Activated T-cell treated with anti-CD3 and anti-CD28 coated beads, Interleukin-2, amount 50 U/mL, for 48 hours (primary cell): ENCODE results near the gene CDH24.

Experiments
- DNase-seq, 2 experiments: peaks; one replicate each; pipeline ENCODE4 v3.0.0-alpha.2; 2020

The CDH24 gene

DNA sequence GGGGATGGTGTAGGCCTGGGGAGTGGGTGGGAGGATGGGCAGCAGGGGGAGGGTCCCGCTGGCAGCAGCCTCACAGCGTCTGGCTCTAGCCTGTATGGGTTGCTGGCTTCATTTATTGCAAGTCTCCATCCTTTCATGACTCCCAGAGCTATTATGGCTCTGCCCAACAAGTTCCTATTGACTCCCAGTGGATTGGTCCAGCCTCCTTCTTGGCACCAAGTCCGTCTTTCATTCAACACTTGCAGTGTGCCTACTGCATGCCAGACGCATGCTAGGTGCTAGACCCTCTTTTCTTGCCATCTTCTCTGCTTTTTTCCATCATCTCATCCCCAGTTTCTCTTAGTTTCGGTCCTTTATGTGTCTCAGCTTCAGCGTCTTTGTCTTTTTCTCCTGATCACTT lies 14.2 kb downstream of the CDH24 start:
- no peak for DNase-seq

DNA sequence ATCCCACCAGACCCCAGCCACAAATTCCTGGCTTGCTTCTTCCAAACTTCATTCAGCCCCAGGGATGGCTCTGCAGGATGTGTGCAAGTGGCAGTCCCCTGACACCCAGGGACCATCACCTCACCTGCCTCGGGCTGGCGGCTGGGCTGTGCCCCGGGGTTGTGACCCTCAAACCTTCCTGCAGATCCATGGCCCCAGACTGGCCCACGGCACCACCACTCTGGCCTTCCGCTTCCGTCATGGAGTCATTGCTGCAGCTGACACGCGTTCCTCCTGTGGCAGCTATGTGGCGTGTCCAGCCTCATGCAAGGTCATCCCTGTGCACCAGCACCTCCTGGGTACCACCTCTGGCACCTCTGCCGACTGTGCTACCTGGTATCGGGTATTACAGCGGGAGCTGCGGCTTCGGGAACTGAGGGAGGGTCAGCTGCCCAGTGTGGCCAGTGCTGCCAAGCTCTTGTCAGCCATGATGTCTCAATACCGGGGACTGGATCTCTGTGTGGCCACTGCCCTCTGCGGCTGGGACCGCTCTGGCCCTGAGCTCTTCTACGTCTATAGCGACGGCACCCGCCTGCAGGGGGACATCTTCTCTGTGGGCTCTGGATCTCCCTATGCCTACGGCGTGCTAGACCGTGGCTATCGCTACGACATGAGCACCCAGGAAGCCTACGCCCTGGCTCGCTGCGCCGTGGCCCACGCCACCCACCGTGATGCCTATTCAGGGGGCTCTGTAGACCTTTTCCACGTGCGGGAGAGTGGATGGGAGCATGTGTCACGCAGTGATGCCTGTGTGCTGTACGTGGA lies 15.0 kb downstream of the CDH24 start, which contains the start of gene PSMB11:
TSS of gene PSMB11 (plus strand) at position 51 of the 804 bp plus-strand sequence. CDS start at position 65, 14 bp downstream.
- no peak for DNase-seq

DNA sequence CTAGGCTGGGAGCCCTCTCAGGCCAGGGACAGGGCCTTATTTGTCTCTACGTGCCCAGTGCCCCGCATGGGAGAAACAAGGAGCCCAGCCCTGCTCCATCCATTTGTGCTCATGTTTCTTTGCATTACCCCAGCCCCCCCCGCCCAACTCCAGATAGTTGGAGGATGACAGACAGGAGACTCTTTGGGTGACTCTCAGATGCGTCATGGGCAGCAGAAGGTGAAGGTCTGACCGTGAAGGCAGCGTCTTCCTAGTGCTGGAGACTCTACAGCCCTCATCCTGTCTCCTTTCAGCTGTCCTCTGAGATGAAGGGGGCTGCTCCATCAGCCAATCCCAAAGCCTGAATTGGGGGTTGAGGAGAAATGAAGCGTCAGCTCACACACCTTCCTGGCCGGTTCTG lies 15.6 kb downstream of the CDH24 start:
- DNase-seq, result no peak

DNA sequence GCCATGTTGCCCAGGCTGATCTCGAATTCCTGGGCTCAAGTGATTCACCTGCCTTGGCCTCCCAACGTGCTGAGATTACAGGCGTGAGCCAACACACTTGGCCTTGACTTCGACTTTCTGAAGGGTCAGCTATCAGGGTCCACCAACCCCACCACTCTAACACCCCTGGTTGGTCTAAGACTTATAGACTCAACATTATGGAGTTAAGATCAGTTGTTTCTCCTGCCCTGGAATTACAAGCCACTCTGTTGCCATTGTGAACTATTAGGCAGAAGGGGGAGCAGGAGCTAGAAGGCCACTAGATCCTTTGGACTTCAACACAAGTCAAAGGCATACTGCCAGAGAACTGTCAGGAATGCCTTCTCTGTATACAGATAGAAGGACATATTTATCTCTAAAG lies 17.2 kb downstream of the CDH24 start:
- DNase-seq, result no peak

DNA sequence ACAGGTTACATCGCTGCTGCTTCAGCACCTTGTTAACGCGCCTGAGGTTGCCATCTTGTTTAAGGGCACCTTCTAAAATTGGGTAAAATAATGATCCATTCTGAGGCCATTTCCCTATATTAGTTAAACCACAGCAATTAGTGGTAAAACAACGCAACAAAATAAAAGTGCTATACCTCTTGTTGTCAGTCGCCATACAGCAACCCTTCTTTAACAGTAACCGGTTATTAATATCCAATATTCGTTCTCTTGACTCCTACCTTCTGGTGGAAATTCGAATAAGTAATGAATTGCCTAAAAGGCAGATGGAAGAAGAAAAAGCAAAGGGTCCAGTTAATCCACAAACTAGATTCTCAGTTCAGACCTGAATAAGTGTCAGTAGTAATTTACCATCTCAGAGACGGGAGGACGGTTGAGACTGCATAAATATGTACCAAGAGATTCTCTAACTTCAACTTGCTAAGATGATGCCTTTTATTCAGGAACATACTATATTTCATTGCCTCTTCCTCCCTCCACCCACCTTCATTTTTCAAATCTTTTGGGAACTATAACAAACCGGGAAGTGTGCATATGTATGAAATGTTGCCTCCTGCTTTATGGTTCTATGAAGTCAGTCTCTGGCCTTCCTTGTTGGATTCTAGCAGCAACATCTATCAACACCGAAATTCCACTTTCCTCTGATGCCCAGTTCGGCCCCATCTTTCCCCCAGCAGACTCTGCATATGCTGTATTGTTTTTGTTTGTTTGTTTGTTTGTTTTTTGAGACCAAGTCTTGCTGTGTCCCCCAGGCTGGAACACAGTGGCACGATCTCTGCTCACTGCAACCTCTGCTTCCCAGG lies 21.8 kb downstream of the CDH24 start:
- no peak for DNase-seq

DNA sequence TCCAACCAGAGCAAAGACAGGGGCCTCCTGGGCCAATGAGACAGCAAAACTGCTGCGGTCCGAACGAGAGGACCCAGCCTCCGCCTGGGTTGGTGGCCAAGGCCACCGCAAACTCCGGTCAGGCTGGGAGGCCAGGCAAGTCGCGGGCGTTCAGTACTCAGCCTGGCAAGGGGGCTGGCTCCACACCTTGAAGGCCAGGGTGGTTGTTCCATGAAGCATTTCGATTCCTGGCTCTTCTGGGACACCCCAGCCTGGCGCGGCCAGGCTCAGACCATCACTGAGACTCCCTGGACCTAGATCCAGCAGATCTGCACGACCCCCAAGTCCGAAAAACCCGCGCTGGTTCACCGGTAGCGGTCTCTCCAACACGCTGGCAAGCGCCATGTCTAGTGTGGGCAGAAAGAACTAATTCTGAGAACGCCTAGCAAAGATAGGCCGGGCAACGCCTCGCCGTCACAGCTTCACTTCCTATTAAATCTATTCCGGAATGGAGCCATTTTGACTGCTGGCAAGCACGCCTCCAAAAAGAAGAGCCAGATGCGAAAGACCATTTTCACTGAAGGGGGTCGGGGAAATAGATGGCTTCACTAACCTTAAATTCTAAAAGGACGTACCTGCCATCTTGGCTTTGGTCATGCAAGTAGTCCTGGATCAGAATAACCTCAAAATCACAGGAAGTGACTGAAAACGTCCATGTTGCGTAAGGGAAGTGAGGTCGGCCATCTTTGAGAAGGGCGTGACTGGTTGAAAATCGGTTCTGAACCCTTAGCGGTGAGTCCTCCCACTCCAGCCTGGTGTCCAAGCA lies 22.6 kb downstream of the CDH24 start, which contains the start of gene PSMB5:
TSS of gene PSMB5 (minus strand) at position 403 of the 805 bp plus-strand sequence. CDS start at position 384, 19 bp downstream.
- DNase-seq, result peak; percentile 88 to 89

DNA sequence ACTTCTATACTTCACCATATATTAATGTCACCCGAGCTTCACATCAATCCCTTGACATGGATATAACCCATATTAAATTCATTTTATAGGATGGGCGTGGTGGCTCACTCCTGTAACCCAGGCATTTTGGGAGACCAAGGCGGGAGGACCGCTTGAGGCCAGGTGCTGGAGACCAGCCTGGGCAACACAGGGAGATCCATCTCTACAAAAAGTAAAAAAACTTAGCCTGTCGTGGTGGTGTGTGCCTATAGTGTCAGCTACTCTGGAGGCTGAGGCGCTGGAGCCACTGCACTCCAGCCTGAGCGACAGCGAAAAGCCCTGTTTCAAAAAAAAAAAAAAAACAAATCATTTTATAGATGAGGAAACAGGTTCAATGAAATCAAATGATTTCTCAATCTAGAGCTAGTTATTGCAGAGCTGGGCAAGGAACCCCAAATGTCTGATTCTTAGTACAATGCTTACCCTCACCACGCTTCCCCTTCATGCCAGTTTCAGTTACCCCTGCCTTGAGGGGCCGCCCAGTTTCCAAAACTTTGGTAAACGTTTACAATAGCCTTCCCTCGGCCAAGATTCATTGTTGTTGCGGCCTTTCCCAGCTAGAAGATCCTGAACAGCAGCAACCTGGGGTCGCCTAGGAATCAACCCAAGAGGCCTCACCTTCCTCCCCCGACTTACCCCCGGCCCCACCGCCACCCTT lies 23.4 kb downstream of the CDH24 start:
- no peak for DNase-seq

DNA sequence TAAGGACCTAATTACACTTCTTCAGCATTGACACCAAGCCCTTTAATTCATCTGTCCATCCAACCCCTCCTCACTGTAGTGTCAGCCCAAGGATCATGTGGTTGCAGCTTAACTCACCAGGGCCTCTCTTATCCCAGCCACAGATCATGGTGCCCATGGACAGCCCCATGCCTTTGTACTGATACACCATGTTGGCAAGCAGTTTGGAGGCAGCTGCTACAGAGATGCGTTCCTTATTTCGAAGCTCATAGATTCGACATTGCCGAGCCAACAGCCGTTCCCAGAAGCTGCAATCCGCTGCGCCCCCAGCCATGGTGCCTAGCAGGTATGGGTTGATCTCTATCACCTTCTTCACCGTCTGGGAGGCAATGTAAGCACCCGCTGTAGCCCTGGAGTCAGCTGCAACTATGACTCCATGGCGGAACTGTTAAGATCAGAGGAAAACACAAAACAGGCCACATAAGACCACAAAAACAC lies 24.0 kb downstream of the CDH24 start:
- no peak for DNase-seq

DNA sequence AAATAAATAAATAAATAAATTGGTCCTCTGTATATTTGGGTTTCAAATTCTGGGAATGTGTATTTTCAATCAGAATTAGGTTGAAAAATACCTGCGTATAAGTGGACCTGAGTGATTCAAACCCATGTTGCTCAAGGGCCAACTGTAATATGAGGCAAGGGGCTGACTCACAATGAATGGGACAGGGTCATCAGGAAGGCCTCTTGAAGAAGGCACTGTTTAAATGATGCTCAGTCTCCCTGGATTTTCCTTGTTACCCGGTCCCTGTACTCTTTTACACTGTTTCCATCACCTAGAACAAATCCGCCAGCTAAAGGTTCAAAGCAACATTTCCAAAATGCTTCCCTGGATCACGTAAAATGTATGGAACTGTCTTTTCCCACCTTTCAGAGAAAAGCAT lies 26.4 kb downstream of the CDH24 start:
- no peak for DNase-seq

DNA sequence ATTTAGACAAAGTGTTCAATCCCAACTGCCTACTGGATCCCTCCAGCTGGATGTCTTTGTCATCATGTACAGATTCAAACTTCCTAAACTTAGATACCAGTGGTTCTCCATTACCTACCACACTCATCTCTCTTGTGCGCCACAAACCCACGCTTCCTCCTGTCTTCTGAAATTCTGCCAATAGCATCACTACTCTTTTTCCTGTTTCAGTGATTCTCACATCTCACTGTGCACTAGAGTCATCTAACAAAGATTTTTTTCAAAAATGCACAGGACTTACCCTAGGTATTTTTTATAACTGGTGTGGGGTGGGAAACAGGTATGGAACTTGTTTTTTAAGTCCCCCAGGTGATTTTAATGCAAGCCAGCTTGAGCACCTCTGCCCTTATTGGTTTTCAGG lies 28.5 kb downstream of the CDH24 start:
- peak in 1 of 2 experiments; percentile 35 for DNase-seq

DNA sequence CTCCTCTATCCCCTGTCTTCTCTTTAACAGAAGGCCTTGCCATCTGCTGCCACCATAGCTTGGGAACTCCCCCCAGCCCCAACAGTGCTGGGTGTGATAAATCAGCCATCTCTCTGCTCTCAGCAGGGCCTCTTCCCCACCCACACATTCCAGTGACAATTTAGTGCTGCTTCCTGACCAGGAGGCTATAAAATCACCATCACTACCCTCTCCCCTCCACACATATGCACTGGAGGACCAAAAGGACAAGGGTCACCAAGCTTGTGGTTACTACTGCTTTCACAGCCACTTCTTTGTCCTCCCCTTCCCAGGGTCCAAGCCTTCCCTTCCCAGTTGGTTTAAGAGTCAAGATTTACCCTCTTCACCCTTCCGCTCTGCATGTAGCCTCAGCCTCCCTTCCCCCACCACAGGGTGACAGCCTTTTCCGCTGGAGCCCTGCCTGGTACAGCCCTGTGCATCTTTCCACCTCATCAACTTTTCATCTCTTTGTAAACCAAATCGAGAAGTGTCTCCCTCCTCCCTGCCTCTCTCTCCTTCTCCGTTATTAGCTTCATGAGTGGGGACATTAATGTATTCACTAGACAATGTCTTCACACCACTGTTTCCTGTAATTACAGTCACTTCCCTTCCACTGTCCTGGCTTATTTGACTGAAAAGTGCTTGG lies 32.0 kb downstream of the CDH24 start:
- peak in 1 of 2 experiments; percentile 48 for DNase-seq

DNA sequence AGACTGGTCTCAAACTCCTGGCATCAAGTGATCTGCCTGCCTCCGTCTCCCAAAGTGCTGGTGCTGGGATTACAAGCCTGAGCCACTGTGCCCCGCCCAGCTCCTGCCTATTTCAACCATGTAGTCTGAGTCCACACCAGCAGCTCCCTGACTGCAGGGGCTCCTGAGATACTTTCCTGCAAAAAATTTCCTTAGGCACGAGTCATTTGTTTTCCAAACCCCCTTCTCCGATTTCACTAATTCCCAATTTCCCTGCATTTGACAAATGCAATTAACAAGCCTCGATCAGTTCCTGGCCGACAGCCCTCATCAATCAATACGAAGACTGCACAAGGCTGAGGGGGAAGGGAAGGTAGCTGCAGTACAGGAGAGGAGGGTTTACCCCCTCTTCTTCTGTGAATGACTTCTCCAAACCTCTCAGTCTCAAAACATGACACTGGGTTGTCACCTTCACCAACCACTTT lies 32.7 kb downstream of the CDH24 start:
- DNase-seq, result no peak

DNA sequence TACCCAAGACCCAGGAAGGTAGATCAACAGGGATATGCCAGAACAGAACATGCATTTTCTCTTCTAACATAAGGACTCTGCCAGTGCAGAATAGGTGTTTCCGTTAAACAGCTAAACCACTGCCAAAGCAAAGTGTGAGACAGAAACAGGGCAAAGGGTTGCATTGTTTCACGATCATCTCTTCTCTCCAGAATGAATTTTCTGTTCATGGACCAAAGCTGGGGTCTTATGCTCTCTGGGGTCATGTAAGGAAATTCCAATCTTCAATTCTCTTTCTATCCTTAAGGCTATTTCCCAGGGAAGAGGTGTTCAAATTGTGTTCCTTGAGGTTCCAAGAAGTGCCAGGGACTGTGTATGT lies 33.5 kb downstream of the CDH24 start:
- no peak for DNase-seq

DNA sequence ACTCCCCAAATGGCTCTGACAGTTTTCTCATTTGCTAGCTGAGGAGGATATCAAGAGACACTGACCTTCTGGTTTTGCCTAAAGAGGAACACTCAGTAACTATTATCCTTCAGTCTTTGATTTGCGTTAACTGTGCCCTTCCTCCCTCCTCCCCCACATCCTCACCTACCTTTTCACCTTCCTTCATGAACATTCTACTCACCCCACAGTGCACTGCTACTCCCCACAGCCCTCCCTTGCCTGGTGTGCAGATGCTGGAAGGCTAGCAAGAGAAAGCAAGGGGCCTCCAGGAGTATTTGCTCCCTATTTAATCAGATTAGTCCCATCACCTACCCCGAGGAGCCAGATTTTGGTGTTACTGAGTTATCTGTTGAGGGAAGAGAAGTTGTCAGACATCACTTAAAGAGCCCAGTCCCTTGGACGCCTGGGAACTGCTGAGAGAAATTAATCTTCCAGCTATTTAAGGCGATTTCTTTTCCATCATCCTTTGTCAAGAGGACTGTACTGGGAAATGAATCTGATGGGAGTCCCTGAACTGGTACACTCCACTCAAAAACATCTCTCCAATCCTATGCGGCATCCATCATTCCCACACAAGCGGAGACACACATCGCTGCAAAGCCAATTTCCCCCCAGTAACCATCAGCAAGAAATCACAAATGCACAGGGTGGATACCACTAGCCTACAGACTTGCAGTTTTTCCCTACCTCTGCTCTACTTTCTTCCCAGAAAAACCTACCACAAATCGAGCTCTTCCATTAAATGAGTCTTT lies 34.1 kb downstream of the CDH24 start:
- no peak for DNase-seq

DNA sequence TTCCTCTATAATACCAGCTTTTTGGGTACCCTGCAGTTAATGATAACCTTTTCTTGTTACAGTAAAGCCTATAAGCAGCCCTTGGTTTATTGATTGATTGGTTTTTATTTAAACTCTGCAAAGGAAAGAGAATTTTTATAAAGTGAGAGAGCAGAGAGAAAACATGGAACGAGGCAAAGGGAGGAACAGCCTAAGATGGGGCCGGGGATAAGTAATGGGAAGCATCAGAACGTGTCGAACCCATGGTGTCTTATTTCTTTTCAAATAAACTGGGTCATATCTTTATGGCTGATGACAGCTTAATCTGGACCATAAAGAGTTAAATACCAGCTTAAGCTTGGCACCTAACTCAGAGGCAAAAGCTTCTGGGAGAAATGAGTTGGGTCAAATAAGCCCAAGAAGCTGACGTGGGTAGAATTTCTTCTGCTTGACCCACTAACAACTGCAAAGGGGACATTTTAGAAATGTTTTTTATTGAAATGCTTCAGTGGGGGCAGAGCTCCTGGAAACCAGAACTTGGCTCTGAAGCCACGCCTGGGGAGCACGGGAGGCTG lies 35.4 kb downstream of the CDH24 start:
- DNase-seq, result no peak

DNA sequence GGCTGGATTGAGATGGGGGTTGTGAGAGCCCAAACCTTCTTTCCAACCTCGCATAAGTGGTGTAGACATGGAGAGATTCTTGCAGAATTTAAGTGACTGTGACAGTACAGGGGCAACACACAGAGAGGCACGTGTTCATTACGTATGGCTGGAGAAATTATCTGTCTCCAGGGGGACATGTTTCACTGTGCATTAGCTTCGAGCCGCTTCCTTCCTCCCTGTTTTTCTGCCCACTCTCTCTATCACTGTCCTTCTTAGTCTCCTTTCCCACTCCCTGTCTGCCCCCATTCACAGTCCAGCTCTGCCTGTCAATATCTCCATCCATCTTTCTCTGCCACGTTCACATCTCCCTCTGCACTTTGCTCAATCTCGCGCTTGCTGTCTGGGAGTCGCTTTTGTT lies 35.9 kb downstream of the CDH24 start:
- no peak for DNase-seq

DNA sequence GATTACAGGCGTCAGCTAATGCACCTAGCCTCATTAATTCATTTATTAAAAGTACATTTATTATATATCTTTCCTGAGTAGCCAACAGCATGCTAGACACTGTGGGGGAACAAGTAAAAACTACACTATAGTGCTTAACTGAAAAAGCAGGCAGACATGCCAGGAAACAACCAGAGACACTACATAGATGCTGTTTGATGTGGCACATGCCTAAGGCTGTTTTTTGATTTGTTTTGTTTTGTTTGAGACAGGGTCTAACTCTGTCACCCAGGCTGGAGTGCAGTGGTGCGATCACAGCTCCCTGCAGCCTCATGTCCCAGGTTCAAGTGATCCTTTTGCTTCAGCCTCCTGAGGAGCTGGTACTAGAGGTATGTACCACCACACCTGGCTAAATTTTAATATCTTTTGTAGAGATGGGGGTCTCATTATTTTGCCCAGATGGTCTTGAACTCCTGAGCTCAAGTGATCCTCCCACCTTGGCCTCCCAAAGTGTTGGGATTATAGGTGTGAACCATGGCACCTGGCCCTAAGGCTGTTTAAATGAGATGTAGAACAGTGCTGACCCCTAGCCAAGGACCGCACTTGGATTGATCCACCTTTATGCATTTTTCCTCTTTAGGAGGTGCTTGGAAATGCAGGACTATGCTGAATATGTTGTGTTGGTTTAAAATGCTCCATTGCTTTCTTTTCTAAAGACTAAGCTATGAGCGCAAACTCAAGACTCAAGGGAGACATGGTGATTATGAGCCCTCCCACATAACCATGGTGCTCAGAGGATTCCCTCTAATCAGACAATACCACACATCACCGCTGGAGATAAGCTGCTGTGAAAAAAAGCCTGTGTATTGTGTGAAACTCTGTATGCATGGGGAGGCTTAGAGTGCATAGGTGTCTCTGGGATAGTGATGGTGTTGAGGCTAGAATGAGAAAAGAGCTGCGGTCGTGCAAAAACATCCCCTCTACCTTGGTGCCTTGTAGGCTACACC lies 36.9 kb downstream of the CDH24 start:
- DNase-seq, result no peak

DNA sequence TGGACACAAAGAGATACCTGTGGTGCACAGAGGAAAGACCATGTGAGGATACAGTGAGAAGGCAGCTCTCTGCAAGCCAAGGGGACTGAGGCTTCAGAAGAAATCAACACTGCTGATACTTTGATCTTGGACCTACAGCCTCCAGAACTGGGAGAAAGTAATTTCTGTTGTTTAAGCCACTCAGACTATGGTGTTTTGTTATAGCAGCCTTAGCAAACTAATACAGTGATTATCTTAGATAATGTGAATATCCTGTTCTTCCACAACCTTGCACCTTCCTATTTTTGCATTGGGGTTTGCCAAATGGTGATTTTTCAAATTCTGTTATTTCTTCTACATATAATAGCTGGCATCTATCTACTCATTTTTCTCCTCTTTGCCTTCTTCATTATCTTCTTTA lies 39.2 kb downstream of the CDH24 start:
- no peak for DNase-seq

DNA sequence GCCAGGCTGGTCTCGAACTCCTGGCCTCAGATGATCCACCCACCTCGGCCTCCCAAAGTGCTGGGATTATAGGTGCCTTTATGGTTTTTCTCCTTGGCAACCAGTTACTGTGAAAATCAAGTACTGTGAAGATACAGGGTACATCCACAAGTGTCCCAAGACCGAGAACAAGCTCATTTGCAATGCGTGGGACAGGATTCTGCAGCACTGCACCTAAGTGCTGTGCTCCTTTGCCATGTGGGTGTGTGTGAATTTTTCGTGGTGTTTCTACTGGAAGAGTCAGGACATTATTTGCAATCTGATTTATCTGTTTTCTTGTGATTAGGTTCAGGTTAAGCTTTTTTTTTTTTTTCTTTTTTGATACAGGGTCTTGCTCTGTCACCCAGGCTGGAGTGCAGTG lies 40.2 kb downstream of the CDH24 start:
- DNase-seq, result no peak
